Mesenteric fat pad (tissue), 1 donor: ENCODE results near the gene NKAIN1. TPM values are rescaled to one million over a fixed set of nuclear protein-coding genes. Genes with fewer than 3 reads are reported as not detected.
"Not testable (repeated sequence)": the region's sequence is repeated elsewhere in the genome, so short reads cannot be mapped to it uniquely, and the experiment has no call there.

Source experiments
- DNase-seq: peaks from one replicate; pipeline ENCODE4 v3.0.0-alpha.2; 2020; ENCODE audit warnings: low spot score
- long read RNA-seq: library from polyadenylated mRNA; unstranded; transcript quantifications from one replicate; pipeline ENCODE4 v2.0.0, GENCODE V29; 2020
- total RNA-seq: library from RNA; stranded (reverse); fragmentation: NEBNext Ultra II Directional; extraction: Animal tissue kit (Norgen Biotek cat#: 25700); gene quantifications from one replicate; pipeline ENCODE4 v1.2.1, GENCODE V29; 2021
- donor health status: DM: yes; HTN: yes; CAD: no.

Gene NKAIN1
- total RNA-seq = not detected
- long read RNA-seq = 0 reads

DNA sequence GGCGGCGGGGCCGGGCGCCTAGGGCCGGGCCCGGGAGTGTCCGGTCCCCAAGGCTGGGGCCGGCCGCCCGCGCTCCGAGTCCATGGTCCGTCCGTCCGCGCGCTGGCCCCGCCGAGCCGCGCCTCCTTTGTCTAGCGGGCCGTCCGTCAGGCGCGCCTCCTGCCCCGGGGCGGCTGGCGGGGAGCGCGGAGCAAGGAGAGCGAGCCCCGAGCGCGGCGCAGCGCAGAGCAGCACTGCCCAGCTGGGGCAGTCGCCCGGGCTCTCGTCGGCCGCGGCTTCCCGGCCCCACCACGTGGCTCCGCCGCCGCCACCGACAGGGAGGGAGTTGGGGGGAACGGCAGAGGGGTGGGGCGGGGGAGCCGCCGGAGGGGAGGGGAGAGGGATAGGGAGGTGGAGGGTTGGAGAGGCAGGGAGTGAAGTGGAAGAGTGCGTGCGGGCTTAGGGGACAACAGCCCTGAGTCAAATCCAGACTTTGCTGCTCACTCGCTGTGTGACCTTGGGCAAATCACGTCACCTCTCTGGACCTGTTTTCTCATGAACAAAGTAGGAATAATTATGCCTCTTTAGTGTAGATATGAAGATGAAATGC, at the start of gene NKAIN1:
Gene NKAIN1, minus strand, starts transcription at position 235 of the 589 bp plus-strand sequence. CDS start 340 bp downstream, outside the sequence.
- no peak for DNase-seq

DNA sequence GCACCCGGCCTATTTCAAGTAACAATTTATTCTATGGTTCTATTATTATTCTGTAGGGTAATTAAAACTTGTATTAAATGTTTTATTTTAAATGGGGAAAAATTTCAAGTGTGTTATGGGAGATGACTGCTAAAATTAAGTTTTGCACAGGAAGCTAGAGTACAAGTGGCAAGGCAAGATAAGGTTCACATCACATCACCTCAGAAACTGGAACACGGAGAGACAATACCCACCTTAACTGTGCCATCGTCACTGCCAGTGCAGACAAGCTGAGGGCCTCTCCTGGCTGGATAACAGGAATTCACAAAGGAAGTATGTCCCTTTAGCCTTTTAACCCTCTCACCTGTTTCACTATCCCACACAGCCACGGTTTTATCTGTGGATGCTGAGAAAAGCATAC, 49.3 kb upstream of the NKAIN1 start:
- no peak for DNase-seq

DNA sequence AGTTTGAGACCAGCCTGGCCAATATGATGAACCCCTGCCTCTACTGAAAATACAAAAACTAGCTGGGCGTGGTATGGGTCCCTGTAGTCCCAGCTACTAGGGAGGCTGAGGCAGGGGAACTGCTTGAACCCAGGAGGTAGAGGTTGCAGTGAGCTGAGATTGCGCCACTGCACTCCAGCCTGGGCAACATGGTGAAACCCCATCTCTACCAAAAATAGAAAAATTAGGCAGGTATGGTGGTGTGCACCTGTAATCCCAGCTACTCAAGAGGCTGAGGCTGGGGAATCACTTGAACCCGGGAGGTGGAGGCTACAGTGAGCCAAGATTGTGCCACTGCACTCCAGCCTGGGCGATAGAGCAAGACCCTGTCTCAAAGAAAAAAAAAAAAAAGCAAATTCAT, 48.1 kb upstream of the NKAIN1 start:
- not testable (repeated sequence) for DNase-seq

DNA sequence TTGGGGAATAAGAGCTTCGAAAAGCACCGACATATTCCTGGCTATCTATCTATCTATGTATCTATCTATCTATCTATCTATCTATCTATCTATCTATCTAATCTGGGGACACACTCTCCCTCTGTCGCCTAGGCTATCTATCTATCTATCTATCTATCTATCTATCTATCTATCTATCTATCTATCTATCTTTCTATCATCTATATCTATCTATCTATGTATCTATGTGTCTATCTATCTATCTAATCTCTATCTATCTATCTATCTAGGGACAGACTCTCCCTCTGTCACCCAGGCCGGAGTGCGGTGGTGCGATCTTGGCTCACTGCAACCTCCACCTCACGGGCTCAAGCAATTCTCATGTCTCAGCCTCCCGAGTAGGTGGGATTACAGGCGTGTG, 42.7 kb upstream of the NKAIN1 start:
- DNase-seq = not testable (repeated sequence)

DNA sequence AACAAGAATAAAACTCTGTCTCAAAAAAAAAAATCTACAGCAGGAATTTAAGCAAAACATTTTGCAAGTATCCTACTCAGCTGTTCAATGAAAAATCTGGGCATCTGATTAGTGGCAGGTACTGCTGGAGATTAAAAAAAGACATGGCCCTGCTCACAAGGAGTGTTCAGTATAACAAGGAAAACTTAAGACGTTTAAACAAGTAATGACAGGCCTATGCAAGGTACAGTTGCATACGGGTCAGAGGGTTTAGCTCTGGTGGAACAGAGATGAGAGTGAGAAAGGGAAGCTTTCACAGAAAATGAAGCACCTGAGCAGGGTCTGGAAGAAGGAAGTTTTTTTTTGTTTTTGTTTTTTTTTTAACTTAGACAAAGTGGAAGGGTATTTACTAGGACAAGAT, 33.9 kb upstream of the NKAIN1 start:
- no peak for DNase-seq

DNA sequence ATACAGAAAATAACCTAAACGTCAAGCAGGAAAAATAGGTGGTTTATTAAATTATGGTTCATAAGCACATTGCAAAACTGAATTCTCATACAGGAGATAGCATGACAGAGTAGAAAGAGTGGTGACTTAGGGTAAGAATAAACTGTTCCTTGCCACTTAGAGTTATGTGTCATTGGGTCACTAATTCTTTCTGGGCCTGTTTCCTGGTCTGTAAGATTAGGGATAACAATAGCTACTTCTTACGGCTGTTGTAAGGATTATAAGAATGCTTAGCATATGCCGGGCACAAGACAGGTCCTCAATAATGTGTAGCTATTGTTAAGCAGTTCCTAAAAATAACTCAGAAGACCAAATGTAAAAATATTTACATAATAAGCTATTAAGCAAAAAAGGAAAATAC, 32.7 kb upstream of the NKAIN1 start:
- DNase-seq = no peak

DNA sequence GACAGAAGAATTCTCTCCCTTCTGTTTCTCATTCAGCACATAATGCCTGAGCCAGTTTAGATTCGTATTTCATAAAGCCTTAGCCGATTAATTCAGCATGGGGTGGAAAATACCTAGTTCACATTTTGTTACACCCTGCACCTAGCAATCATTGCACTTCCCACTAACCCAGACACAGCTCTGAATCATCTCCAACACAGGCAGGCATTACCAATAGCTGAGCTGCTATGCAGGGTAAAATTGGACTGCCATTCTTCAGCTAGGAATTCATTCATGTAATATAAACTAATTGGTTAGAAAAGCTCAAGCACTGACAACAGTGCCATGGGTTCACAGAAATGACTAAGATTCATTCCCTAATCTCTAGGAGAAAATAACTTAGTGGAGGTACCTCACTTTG, 26.9 kb upstream of the NKAIN1 start:
- DNase-seq = no peak

DNA sequence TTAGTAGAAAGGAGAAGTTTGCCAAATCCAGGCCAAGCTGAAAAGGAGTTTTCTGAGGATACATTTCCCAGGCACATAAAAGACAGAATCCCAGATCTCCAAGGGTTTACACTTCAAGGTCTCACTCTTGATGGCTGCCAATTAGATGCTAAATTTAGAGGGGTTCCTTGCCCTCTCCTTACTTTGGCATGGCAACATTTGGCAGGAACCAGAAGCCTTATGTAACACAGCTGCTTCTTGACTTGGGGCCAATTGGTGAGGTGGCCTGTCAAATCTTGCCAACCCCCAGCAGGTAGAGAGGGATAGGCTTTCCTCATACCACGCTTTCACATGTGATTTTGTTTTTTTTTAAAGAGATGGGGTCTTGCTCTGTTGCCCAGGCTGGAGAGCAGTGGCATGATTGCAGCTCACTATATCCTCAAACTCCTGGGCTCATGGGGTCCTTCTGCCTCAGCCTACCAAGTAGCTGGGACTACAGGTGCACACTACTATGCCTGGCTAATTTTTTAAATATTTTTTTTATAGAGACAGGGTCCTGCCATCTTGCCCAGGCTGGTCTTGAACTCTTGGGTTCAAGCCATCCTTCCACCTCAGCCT, 25.2 kb upstream of the NKAIN1 start:
- DNase-seq = no peak

DNA sequence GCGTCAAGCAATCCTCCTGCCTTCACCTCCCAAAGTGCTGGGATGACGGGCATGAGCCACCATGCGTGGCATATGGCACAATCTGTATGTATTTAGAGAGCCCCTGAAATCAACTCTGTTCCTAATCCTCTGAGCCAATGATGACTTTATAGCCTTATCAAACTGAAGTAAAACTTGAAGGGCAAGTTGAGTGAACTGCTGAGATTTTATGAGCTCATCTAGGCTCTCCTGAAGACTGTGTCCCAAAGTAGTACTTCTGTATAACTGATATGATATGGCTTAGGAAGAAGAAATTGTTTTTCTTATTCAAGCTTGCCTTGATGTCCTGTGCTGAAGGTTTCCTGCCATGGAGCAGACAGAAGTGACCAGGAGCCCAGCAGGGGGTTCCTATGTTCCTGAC, 23.7 kb upstream of the NKAIN1 start:
- no peak for DNase-seq

DNA sequence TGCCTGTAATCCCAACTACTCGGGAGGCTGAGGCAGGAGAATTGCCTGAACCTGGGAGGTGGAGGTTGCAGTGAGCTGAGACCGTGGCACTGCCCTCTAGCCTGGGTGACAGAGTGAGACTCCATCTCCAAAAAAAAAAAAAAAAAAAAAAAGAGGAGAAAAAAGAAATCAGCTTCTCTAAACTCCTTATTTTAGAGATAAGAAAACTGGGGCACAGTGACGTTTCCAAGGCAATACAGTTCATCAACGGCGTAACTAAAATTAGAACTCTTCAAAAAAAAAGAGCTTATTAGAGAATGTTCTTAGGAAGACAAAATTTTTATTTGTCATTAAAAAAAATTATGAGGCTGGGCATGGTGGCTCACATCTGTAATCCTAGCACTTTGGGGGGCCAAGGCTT, 22.7 kb upstream of the NKAIN1 start:
- not testable (repeated sequence) for DNase-seq

DNA sequence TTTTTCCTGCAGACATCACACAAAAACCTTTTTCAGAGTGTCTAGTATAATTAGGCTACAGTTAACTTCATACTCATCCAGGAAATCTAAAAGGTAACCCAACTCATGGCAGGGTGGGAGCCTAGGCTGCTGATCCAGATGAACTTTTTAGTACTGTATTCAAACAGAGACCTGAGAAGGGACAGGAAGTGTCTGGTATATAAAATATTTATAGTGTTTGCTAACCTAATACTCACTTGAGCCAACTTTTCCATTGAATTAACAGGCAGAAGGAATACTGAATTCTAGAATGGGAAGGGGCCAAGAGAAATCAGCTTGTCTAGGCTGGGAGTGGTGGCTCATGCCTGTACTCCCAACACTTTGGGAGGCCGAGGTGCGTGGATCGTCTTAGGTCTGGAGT, 22.2 kb upstream of the NKAIN1 start:
- DNase-seq = no peak

DNA sequence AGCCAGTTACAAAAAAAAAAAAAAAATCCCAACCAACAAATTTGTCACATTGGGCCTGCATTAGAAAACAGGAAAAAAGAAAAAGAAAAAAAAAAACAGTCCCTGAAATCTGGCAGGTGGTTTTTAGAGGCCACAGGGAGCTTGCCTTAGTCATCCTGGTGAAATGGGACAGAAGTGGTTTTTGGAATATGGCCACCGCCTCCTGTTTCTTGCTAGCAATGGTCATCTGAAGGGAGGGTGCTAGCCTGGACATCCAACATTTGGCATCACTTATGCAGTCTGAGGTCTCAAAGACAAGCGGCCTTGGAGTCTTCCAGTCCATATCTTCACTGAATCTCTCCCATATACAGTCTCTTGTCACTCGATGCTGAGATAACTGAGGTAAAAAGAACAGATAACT, 20.1 kb upstream of the NKAIN1 start:
- DNase-seq = no peak

DNA sequence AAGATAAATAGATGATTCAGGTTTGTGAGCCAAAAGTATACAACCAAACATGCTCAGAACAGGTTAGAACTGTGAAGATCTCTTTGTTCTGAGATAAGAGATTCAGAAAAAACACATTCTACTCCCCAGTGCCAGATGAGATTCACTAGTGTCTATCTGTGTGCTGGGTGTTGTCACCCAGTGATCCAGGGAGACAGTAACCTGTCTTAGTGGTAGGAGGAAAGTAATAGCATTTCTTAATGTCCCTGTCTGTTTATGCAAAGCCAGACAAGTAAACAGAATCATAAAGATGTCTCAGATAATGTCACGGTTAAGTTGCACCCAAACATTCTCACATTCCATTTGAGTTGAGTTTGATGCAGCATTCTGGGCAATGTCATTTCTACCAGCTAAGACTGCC, 18.9 kb upstream of the NKAIN1 start:
- DNase-seq = no peak

DNA sequence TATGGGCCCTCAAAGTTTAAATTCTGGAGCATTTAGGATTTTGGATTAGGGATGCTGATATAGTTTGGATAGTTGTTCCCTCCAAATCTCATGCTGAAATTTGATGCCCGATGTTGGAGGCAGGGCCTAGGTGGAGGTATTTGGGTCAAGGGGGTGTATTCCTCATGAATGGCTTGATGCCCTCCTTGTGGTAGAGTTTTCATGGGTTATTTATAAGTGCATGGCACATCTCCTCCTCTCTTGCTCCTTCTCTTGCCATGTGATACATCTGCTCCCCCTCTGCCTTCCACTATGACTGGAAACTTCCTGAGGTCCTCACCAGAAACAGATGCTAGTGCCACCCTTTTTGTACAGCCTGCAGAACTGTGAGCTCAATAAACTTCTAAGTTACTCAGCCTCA, 17.5 kb upstream of the NKAIN1 start:
- no peak for DNase-seq

DNA sequence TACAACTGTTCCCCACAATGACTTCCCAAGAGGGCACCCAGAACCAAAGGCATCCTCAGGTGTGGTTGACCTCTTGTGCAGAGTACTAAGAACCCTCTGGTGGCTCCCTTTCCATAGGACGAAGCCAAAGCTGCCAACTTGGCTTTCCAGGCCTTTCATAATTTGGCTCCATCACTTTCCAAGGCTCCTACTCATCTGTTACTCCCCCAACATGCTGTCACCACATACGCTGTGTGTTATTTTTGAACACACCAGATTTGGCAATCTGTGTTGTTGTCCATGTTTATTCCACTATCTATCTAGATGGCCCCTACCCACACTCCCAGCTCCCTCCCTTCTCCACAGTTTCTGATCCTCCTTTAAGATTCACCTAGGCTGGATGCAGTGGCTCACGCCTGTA, 10.2 kb upstream of the NKAIN1 start:
- DNase-seq = peak; percentile 33

DNA sequence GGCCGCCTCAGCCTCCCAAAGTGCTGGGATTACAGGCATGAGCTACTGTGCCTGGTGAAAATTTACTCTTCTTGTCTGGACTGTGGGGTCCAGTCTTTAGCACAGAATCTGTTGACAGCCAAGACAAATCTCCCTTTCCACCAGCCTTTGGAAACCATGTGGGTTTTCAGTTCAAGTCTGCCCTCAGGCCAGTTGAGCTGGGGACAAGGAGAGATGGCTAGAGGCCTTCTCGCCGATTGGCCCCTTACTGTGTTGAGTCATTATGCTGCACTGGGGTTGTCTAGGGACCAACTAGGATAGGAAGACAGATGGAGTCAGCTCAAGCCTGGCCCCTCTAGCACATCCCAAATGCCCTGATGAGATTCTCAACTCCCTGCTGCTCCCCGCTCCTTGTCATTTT, 8.6 kb upstream of the NKAIN1 start:
- DNase-seq = peak; percentile 57

DNA sequence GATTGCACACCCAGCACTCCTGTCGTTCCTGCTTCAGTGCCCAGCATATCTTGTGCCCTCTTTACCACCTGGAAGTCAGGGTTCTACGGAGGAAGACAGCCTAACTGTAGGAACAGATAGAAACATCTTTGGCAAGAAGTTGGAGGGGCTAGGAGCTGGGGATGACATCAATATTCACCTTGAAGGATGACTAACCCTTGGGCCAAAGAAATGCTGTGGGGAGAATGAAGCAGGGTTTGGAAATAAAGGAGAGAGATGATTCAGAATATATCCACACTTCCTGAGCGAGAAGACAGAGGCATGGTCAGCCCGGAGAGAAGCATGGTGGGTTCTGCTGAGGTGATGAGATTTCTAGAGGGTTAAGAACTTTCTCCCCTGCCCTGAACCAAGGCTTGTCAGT, 4.6 kb upstream of the NKAIN1 start:
- no peak for DNase-seq

DNA sequence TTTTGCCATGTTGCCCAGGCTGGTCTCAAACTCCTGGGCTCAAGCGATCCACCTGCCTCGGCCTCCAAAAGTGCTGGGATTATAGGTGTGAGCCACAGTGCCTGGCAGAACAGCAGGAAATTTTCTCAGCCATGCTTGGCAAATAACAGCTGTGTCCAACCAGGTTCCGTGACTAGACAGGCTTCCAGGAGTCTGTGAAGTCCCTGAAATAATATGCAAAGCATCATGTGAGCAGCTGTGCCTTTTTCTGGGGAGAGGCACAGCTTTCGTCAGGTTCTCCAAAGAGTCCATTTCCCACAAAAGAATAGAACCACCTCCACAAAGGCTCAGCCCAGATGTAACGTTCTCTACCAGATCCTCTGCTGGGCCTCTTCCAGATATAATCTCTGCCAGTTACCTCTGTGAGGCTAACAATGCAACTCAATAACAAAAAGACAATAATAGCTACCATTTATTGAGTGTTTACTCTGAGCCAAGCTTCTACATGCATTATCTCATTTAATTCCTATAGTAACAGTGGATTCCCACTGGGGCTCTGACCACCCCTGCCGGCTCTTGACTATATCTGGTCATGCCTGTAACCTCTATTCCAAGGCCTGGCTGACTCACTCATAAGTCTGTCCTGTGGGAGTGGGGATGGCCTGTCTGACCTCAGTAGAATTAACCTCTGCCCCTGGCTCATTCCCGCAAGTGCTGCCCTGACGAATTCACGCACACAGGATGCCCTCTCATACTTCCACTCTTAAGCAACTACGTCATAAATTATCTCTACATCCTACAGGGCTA, 4.0 kb upstream of the NKAIN1 start:
- DNase-seq = no peak

DNA sequence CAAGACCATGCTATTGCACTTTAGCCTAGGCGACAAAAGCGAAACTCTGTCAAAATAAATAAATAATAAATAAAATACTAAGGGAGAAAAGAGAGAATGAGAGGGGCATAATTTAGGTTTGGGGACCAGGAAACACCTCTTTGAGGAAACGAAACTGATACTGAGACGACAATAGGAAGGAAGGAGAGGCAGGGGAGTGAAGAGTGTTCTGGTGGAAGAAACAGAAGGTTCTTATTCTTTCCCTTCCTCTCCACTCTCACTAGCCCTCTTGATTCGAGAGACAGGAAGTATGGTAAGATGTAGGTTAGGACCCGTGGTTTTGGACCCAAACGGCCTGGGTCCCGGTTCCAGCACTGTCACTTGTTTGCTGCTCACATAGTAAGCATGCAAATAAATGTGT, 1.6 kb upstream of the NKAIN1 start:
- no peak for DNase-seq

DNA sequence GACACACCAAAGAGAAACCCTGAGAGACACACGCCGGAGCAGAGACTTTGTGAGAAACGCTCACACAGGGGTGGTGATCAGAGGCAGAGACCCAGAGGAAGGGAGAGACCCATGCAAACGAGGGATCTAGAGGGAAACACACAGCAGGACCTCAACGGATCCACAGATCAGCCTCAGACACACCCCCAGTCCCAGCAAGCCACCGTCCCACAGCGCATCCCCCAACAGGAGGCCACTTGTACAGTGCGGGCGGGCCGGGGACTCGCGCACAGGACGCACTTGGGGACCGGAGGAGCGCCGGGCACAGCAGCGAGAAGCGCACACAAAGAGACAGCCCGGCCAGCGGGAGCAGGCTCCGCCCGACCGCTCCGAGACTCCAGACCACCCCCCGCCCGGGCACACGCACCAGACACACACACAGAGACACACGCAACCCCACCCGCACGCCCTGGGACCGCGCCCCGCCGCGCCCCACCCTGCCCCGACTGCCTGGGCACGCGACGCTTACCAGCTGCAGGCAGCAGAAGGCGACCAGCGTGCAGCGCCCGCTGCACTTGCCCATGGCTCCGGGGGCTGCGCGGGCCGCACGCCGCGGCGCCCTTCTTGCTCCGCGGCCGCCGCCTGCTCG, 587 bp downstream of the NKAIN1 start:
- DNase-seq = no peak

DNA sequence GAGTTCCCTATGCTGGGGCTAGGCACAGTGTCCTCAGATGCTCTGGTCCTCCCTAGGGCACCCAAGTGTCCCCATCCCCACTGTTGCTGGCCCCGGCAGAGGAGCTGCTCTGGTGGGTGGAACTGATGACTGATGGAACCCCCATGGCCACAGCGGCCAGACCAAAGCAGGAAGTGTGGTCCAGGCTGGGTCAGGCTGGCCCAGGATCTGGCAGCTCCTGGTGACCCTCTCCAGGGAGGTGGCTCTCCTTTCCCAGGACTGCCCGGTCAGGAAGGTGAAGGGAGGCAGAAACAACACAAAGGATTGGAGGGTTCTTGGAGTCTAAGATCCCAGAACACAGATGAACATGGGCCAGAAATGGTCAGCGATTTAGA, 1.1 kb downstream of the NKAIN1 start:
- DNase-seq = no peak

DNA sequence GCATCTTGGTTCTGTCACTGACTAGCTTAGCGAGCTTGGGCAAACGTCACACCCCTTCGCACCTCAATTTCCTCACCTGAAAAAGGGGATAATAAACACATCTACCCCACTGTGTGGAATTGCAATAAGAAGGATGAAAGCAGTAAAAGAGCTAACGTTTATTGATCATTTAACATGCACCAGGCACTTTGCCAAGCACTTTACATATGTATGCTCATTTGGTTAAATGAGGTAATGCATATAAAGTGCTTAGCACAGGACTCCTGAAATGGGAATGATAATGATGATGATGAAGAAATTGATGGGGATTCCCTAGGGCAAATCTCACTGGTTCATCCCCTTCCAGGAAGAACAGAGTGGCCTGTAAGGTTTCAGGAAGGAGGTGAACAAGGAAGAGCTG, 4.8 kb downstream of the NKAIN1 start:
- no peak for DNase-seq
